GM15510 (cell line): Measurements from ENCODE around the gene ITGAV.

Experiments
- POLR2A ChIP-seq: IDR thresholded peaks from 3 replicates; pipeline ENCODE4 v1.6.1; 2011; ENCODE audit warnings: borderline replicate concordance; ENCODE audit not compliant: insufficient read length; ENCODE audit errors: extremely low read depth

Gene ITGAV

GRCh38 chr2:186592137-186592875 lies 2.5 kb downstream of the ITGAV start:
- no peak for TF ChIP-seq POLR2A

- no peak for TF ChIP-seq POLR2A
Observed at GRCh38 chr2:186593523-186593922, 3.7 kb downstream of the ITGAV start.

- TF ChIP-seq POLR2A = no peak
Observed at GRCh38 chr2:186594001-186594722, 4.3 kb downstream of the ITGAV start.

GRCh38 chr2:186595219-186595618 lies 5.4 kb downstream of the ITGAV start:
- TF ChIP-seq POLR2A = no peak

DNA sequence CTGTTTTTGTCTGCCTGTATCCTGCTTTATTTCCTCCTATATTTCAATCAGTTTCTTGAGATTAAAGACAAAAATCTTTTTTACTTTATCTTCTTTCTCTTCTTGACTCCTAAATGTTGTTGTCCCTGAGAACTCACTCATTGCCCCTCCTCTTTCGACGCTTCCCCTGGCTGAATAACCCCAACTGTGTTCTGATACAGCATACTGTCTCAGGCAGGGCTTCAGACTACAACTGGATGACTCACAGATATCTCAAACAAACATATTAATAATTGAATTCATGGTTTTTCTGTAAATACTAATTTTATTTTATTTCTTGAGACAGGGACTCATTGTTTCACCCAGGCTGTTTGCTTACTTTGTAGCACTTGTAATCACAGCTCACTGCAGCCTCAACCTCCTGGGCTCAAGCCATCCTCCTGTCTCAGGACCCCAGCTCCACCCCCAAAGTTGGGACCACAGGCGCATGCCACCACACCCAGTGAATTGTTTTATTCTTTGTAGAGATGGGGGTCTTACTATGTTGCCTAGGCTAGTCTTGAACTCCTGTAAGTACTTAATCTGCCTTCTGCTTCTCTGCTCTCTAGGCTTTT lies 9.4 kb downstream of the ITGAV start:
- TF ChIP-seq POLR2A = no peak

DNA sequence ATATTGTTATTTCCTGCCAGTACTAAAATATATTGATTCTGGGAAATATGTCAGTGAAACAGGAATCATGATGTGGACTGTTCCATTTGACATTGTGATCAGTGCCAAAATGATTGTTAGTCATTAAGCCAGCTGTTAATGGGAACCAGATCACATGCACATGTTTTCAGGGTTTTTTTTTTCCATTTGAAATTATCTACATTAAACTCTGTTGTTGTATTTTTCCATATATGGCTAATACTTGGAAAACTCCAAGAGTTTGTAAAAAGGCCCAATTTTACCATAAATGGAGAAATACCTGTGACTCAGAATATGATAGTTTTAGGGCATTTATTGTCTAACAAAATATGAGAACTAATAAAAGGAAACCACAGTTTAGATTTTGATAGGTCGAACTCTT lies 13.4 kb downstream of the ITGAV start:
- TF ChIP-seq POLR2A = no peak

DNA sequence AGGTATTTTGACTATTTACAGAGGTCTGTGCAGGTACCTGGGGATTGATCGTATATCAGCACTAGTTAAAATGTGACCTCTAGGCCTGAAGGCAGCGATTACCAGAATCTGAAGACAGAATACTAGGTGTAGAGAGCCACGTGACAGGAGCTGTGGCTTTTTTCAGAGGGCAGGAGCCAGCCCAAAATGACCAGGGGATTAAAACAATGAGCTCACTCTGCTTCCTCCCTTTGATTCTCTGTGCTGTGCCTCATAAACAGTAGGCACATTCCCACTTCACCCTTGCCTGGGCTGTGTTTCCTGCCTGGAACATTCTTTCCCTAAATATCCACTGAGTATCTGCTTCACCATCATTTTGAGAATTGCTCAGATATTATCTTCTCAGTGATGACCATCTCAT lies 15.2 kb downstream of the ITGAV start:
- TF ChIP-seq POLR2A = no peak

- no peak for TF ChIP-seq POLR2A
Observed at GRCh38 chr2:186607660-186608324, 17.9 kb downstream of the ITGAV start.

GRCh38 chr2:186610785-186611184 lies 20.9 kb downstream of the ITGAV start:
- TF ChIP-seq POLR2A = no peak

DNA sequence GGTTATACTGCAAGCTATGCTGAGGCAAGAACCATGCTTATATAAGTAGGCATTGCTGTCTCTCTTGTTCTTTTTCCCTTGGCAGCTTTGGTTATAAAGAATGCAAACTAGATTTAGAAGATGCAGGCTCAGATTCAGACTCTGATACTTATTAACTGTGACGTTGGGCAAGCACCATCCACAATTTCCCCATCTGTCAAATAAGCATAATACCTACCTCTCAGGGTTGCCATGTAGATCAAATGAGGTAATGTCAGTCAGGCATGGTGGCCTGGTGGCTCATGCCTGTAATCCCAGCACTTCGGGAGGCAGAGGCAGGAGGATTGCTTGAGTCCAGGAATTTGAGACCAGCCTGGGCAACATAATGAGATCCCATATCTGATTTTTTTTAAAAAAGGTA lies 21.7 kb downstream of the ITGAV start:
- no peak for TF ChIP-seq POLR2A

- TF ChIP-seq POLR2A = no peak
Observed at GRCh38 chr2:186612026-186612425, 22.2 kb downstream of the ITGAV start.

GRCh38 chr2:186612555-186613440 lies 22.9 kb downstream of the ITGAV start:
- TF ChIP-seq POLR2A = no peak

DNA sequence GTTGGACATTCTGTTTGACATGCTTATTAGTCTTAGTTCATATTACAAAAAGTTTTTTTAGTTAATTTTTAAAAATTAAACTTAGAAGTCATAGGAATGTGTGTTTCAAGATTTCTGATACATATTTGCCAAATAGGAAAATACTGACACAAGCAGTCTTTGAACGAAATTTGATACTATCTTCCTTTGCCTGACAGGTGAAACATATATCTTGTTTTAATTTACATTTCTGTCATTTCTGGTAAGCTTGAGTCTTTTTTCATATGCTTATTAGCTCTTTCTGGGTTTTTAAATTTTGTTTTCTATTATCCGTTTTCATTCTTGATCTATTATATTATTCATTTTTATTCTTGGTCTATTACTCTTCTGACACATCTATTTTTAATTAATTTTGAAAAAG lies 24.5 kb downstream of the ITGAV start:
- no peak for TF ChIP-seq POLR2A

DNA sequence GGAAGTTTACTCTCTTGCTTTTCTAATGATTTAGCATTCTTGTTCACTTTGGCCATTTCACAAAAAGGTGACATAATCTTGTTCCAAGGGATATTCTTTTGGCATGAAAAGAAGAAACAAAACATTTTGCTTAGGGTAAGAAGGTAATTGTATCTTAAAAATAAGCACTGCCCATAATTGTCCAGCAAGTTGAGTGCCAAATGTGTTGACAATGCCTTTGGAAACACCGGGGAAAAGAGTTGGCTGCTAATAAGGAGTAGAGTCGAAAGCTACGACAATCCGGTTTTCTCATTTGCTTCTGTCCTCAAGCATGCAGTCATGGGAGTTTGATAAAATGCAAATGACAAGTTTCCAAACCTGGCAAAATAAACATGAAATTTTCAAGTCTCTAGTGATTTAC lies 27.3 kb downstream of the ITGAV start:
- TF ChIP-seq POLR2A = no peak
